ENCODE measurements around the gene GATA2.

The GATA2 gene

GRCh38 chr3:128455786-128456748, 36.9 kb downstream of the GATA2 start:
- Histone ChIP-seq H3K27me3 (peaks cover 0 to 42% of the 10 kb centered on the region in 2 donors), H3K36me3 (no peaks in the 10 kb centered on the region), H3K27ac (no peak overlapping the region), H3K9me3 (no peaks in the 10 kb centered on the region), H3K4me1 (no peaks in the 10 kb centered on the region), H3K4me3 (no peak overlapping the region)
- intact Hi-C loops (cut with DNase I; ENCODE audit: low total_unique reads) = no loop called here
- TF ChIP-seq CTCF (IDR thresholded peaks at IDR 0.05) = no peak
- DNase-seq = no peak

GRCh38 chr3:128455116-128455515, 37.9 kb downstream of the GATA2 start:
- intact Hi-C loops (cut with DNase I; ENCODE audit: low total_unique reads) = no loop called here
- Histone ChIP-seq H3K36me3 (no peaks in the 10 kb centered on the region), H3K4me3 (no peak overlapping the region), H3K27me3 (peaks cover 0 to 42% of the 10 kb centered on the region in 2 donors), H3K4me1 (no peaks in the 10 kb centered on the region), H3K27ac (no peak overlapping the region), H3K9me3 (no peaks in the 10 kb centered on the region)
- no peak for DNase-seq
- no peak for TF ChIP-seq CTCF (IDR thresholded peaks at IDR 0.05)

GRCh38 chr3:128454310-128454618, 38.7 kb downstream of the GATA2 start:
- H3K9me3 ChIP-seq = no peaks in the 10 kb centered on the region
- no peak for DNase-seq
- no peak for TF ChIP-seq CTCF (IDR thresholded peaks at IDR 0.05)
- intact Hi-C loops (cut with DNase I; ENCODE audit: low total_unique reads) = no loop called here
- H3K4me1 ChIP-seq = no peaks in the 10 kb centered on the region
- peaks cover 0 to 42% of the 10 kb centered on the region in 2 donors for H3K27me3 ChIP-seq
- H3K4me3 ChIP-seq = no peak overlapping the region
- H3K27ac ChIP-seq = no peak overlapping the region
- H3K36me3 ChIP-seq = no peaks in the 10 kb centered on the region

DNA sequence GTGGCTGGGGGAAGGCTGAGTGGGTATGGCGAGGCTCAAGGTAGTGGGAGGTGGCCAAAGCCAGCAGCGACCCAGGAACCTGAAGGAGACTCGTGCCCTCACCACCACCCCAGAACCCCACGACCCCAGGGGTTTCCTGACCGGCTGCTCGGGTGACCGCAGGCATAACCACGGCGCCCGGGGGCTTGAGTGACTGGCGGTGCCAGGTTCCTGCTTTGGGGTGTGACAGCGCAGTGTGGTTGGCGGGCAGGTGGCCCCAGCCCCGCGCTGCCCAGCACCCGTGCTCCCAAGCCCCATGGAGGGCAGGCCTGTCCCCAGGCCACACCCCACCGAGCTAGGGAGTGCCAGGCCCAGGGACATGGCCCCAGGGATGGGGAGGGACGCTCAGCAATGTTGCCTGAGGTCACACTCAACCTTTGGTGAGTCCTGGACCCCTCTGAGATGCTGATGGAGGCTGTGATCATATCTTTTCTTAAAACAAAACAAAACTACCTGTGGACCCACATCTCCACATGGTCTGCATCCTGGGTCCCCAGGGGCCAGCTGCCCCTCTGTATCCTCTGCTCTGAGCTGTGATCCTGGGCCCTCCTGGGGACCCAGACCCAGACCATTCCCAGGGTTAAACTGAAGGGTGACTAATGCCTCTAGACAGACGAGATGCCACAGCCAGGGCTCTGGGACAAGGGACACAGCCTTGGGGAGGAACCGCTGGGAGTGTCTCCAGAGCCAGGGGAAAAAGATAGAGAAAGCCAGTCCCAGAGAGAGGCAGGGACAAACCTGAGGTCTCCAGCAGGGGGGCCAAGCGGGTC, 39.3 kb downstream of the GATA2 start:
- no peaks in the 10 kb centered on the region for H3K36me3 ChIP-seq
- H3K4me1 ChIP-seq = no peaks in the 10 kb centered on the region
- H3K9me3 ChIP-seq = no peaks in the 10 kb centered on the region
- no peak for TF ChIP-seq CTCF (IDR thresholded peaks at IDR 0.05)
- no peak for DNase-seq
- H3K4me3 ChIP-seq = no peak overlapping the region
- no peak overlapping the region for H3K27ac ChIP-seq
- intact Hi-C loops (cut with DNase I; ENCODE audit: low total_unique reads) = no loop called here
- H3K27me3 ChIP-seq = peaks cover 0 to 42% of the 10 kb centered on the region in 2 donors

GRCh38 chr3:128452678-128453275, 40.2 kb downstream of the GATA2 start:
- H3K4me1 ChIP-seq = no peaks in the 10 kb centered on the region
- H3K9me3 ChIP-seq = no peaks in the 10 kb centered on the region
- intact Hi-C loops (cut with DNase I; ENCODE audit: low total_unique reads) = no loop called here
- no peak overlapping the region for H3K4me3 ChIP-seq
- no peak for DNase-seq
- H3K36me3 ChIP-seq = no peaks in the 10 kb centered on the region
- H3K27me3 ChIP-seq = peaks cover 0 to 42% of the 10 kb centered on the region in 2 donors
- no peak overlapping the region for H3K27ac ChIP-seq
- TF ChIP-seq CTCF (IDR thresholded peaks at IDR 0.05) = no peak

Measured in tibial artery (tissue), 4 donors.